MG63 (cell line): ENCODE measurements around the gene EPDR1. TPM values are rescaled to one million over a fixed set of nuclear protein-coding genes. Genes with fewer than 3 reads are reported as not detected.
"Not testable (repeated sequence)": the region's sequence is repeated elsewhere in the genome, so short reads cannot be mapped to it uniquely, and the experiment has no call there.

Experiments used
- DNase-seq: peaks from one replicate; pipeline ENCODE4 v3.0.0-alpha.2; 2020
- H3K27me3 ChIP-seq: fragments of 250-450 bp; sonication (Bioruptor Pico); 2 replicates; pipeline ENCODE4 v1.5.1; 2020; ENCODE audit warnings: mild to moderate bottlenecking, moderate library complexity
- H3K36me3 ChIP-seq: fragments of 250-450 bp; sonication (Bioruptor Pico); 2 replicates; pipeline ENCODE4 v1.5.1; 2020; ENCODE audit warnings: mild to moderate bottlenecking, moderate library complexity
- H3K4me3 ChIP-seq: fragments of 250-450 bp; sonication (Bioruptor Pico); 2 replicates; pipeline ENCODE4 v1.5.1; 2020; ENCODE audit warnings: mild to moderate bottlenecking, moderate library complexity
- H3K9me3 ChIP-seq: fragments of 250-450 bp; sonication (Bioruptor Pico); 2 replicates; pipeline ENCODE4 v1.5.1; 2020; ENCODE audit warnings: mild to moderate bottlenecking, moderate library complexity
- total RNA-seq: library from RNA; depleted of rRNA; stranded (reverse); fragments of >200 nt; shearing (Covaris generic); gene quantifications from 2 replicates; pipeline ENCODE4 v1.2.3, GENCODE V29; 2014; ENCODE audit warnings: low replicate concordance

The EPDR1 gene
- total RNA-seq, 1 experiment from 2014 or later, result 18.7 TPM

DNA sequence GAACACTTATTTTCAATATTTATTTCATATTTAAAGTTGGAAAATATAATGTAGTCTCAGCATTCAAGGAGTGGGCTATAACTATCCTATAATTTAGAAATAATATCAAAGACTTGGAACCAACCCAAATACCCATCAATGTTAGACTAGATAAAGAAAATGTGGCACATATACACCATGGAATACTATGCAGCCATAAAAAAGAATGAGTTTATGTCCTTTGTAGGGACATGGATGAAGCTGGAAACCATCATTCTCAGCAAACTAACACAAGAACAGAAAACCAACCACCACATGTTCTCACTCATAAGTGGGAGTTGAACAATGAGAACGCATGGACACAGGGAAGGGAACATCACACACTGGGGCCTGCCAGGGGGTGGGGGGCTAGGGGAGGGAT lies 33.8 kb downstream of the EPDR1 start:
- H3K9me3 ChIP-seq, H3K4me3 ChIP-seq, DNase-seq, H3K36me3 ChIP-seq, H3K27me3 ChIP-seq: not testable (repeated sequence)

DNA sequence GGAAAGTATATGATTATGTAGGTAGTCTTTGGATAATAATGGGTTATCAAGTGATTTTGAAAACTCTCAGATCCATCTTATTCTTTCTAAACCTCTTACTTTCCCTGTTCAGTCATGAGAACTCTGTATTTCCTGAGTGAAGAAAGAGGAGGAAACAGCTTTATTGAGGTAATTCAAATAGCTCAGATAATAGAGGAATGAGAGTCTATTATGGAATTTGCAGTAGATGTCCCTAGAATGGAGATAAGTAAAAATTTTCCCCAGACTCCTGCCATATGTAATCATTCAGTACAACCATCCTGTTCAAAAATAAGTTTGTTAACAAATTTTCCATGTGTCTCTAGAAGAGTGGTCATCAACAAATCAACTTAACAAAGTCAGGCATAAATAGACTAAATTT lies 36.4 kb downstream of the EPDR1 start:
- H3K4me3 ChIP-seq, result no peak overlapping the region
- no peak for DNase-seq
- H3K36me3 ChIP-seq, result no peaks in the 10 kb centered on the region

DNA sequence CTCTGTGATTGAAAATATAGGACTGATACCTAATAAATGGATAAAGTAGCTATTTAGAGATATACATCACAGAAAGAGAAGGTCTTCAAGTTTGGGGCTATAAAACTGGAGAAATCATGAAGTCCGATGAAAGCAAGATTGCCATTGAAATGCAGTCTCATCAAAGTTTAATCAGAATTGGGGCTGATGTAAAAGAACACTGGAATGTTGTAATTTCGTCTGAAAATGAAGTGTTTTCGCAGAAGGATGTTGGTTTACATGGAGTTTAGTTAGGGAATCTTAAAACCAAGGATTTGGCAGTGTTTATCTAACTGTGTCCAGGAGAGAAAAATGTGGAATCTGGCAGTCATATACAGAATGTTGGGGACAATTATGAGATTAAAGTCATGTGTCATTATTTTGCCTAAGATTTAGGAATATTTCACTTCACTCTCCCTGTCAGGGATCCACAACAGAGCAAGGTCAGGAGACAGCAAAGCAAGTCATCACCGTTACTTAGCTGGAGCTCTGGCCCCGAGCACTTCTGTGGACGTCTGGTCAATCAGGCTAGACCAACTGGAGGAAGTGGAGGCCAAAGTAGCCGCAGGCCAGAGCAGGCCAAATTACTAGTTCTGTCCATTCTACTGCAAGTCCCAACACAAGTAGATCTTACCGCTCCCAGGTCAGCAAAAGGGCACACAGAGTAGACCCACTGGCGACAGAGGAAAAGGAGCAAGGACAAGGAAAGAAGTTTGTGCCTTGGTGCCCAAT lies 37.0 kb downstream of the EPDR1 start:
- no peak for DNase-seq
- Histone ChIP-seq H3K36me3 (no peaks in the 10 kb centered on the region), H3K4me3 (no peak overlapping the region), H3K9me3 (no peaks in the 10 kb centered on the region), H3K27me3 (no peaks in the 10 kb centered on the region)

More for the DNA sequence above, 36.4 kb downstream of the EPDR1 start:
- no peaks in the 10 kb centered on the region for H3K27me3 ChIP-seq
- H3K9me3 ChIP-seq, result no peaks in the 10 kb centered on the region

DNA sequence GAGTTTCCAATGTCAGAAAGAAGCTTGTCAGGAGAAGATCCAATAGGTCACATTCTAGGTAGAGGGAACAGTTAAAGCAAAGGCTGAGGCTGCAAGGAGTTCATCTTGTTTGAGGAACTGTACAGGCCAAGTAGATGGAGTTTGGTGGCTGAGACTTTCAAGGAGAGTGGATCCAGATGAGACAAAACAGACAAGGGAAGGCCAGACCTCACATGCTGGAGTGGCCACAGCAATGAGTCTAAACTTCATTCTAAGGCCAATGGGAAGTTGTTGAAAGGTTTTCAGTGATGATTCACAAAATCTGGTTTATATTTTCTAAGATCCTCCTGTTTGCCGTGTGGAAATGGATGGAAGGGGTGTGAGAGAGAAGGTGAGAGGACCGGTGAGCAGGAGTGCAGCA lies 40.0 kb downstream of the EPDR1 start:
- Histone ChIP-seq H3K36me3 (no peaks in the 10 kb centered on the region), H3K4me3 (no peak overlapping the region), H3K27me3 (no peaks in the 10 kb centered on the region), H3K9me3 (no peaks in the 10 kb centered on the region)
- no peak for DNase-seq

DNA sequence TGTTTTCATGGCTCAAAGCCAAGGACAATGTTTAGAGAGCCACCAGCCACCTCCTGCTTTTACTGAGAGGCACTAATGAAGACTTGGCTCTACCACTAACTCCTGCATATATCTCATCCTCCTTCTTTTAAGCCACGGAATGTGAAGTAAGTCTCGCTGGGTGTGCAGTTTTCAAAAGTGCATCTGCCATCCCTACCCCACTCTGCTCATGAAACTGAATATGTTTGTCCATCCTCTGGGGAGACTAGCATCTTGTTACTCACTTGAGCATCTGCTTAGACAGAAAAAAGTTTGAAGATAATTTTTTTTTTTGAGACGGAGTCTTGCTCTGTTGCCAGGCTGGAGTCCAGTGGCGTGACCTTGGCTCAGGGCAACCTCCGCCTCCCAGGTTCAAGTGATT lies 40.8 kb downstream of the EPDR1 start:
- Histone ChIP-seq H3K4me3 (no peak overlapping the region), H3K27me3 (no peaks in the 10 kb centered on the region), H3K36me3 (no peaks in the 10 kb centered on the region), H3K9me3 (no peaks in the 10 kb centered on the region)
- DNase-seq, result no peak

DNA sequence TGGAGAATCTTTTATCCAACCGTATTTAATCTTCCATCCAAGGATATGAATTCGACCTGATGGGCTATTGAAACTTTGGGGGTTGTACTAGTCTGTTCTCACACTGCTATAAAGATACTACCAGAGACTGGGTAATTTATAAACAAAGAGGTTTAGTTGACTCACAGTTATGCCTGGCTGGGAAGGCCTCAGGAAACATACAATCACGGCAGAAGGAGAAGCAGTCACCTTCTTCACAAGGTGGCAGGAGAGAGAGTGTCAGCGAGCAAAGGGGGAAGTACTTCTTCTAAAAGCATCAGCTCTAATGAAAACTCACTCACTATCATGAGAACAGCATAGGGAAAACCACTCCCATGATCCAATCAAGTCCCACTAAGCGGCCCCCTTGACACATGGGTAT lies 43.8 kb downstream of the EPDR1 start:
- Histone ChIP-seq H3K27me3 (no peaks in the 10 kb centered on the region), H3K4me3 (no peak overlapping the region), H3K36me3 (no peaks in the 10 kb centered on the region), H3K9me3 (no peaks in the 10 kb centered on the region)
- no peak for DNase-seq

DNA sequence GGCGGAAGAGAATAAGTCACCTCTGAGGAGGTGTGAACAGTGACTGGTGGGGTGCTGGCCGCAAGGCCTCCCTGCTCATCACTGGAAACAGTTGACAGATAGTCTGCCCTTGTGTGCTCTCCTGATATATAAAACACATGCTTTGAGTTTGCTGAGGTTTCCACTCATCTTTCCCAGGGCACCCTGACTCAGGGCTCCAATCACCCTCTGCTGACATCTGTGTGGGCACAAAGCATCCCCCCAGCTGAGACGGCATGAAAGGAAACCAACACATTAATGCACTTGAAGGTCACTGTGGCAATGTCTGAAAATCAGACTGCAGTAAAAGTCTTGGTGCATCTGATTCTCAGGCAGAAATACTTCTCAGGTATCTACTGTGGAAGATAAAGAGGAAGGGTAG lies 49.8 kb downstream of the EPDR1 start:
- no peak overlapping the region for H3K4me3 ChIP-seq
- DNase-seq, result no peak
- no peaks in the 10 kb centered on the region for H3K27me3 ChIP-seq
- H3K9me3 ChIP-seq, result no peaks in the 10 kb centered on the region
- H3K36me3 ChIP-seq, result no peaks in the 10 kb centered on the region

DNA sequence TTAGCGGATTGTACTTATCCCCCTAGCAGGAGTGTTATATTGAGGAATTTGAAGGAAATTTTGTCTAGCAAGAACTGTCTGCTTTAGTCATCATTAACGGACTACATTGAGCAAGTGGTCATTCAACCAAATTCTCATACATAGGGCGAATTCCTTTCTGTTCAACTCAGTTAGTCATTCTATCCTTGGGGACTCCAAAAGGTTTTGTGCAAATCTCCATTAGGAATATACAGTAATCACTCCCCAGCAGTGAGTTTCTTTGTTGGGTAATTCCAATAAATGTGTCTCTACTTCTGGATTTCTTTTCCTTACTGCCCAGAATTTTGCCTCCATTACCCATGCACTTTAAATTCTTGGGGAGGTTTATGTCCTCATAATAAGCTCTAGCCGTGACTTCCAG lies 51.1 kb downstream of the EPDR1 start:
- Histone ChIP-seq H3K27me3 (no peaks in the 10 kb centered on the region), H3K9me3 (no peaks in the 10 kb centered on the region), H3K36me3 (no peaks in the 10 kb centered on the region), H3K4me3 (no peak overlapping the region)
- DNase-seq, result no peak

DNA sequence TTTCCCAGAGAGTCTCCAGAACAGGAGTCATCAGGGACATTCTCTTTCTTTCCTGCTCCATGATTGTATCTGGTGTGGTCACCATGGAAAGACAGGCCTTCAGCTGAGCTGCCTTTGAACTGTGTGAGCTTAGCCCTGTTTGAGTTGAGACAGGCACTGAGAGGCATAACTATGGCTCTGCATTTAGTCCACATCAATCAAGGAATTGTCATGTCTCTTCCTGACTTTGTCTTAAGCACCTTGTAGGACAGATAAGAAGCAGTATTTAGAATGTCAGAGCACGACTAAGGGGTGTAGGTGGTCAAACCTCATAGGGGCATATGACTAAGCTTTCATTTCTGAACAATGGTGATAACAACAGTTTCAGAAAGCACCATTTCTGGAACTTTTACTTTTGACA lies 53.5 kb downstream of the EPDR1 start:
- Histone ChIP-seq H3K27me3 (no peaks in the 10 kb centered on the region), H3K36me3 (no peaks in the 10 kb centered on the region), H3K4me3 (no peak overlapping the region), H3K9me3 (no peaks in the 10 kb centered on the region)
- no peak for DNase-seq

DNA sequence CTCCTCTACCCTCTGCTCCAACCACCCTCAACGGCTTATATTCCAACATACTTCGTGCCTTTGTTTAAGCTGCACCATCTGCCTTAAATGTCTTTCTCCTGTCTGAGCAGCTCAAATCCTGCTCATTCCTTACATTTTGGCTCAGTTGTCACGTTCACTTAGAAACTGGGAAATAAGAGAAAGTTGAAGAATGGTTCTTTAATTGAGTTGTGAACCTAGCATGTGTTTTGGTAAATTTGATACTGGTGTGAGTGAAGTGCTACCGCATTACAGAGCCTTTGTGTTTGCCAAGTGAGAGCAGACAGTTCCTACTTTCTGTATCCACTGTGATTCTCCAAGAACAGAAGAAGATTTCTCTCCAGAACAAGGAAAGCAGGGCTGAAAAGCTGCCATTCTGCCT lies 54.3 kb downstream of the EPDR1 start:
- Histone ChIP-seq H3K27me3 (no peaks in the 10 kb centered on the region), H3K9me3 (no peaks in the 10 kb centered on the region), H3K4me3 (no peak overlapping the region), H3K36me3 (no peaks in the 10 kb centered on the region)
- no peak for DNase-seq

DNA sequence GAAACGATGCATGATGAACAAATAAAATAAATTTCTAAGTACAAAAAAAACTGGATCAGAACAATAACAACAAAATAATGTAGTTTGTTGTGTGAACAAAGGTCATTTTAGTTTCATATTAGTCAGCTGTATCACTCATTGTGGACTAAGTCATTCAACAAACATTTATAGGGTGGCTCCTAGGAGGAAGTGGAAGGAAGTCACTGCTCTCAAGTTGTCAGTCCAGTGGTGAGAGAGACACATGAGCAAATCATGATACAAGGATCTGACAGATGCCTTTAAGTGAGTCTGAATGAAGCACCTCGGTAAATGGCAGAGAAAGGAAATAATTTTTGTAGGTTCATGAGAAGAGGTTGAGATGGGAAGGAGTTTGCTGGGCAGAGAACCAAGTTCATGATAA lies 56.8 kb downstream of the EPDR1 start:
- H3K9me3 ChIP-seq, result no peaks in the 10 kb centered on the region
- H3K4me3 ChIP-seq, result no peak overlapping the region
- H3K36me3 ChIP-seq, result no peaks in the 10 kb centered on the region
- DNase-seq, result peak; percentile 2
- no peaks in the 10 kb centered on the region for H3K27me3 ChIP-seq

DNA sequence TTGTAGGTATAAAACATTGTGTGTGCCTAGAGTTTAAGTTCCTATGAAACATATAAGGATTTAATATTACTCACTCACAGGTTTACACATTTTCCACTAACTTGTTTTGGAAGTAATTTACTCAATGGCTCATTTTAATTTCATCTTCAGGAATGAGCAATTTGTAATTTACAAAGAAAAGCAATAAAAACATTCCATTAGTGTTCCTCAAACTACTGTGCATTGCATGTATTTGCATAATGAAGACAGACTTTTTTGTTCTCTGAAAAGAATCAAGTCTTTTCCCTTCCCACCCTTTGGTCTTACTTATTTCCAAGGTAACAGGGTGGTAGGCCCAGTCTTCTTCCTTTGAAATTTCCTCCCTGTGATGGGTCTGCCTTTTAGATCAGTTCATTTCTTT lies 61.2 kb downstream of the EPDR1 start:
- no peak overlapping the region for H3K4me3 ChIP-seq
- no peak for DNase-seq
- no peaks in the 10 kb centered on the region for H3K9me3 ChIP-seq
- no peaks in the 10 kb centered on the region for H3K27me3 ChIP-seq
- H3K36me3 ChIP-seq, result no peaks in the 10 kb centered on the region

DNA sequence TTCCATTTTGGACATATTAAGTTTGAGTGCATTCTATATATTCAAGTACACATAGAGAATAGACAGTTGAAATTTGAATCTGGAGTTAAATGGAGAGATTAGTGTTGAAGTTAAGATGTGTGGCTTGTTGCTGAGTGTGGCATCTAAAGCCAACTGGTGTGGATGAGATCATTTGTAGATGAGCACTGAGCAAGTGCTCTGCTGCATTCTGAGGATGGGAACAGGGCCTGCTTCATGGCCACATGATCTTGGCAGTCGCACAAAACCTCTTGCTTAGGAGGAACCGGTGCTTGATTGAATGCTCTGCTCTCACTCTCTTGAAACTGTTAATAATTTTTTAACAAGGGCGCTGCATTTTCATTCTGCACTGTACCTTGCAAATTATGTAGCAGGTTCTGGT lies 62.0 kb downstream of the EPDR1 start:
- Histone ChIP-seq H3K27me3 (no peaks in the 10 kb centered on the region), H3K4me3 (no peak overlapping the region), H3K36me3 (no peaks in the 10 kb centered on the region), H3K9me3 (no peaks in the 10 kb centered on the region)
- no peak for DNase-seq

DNA sequence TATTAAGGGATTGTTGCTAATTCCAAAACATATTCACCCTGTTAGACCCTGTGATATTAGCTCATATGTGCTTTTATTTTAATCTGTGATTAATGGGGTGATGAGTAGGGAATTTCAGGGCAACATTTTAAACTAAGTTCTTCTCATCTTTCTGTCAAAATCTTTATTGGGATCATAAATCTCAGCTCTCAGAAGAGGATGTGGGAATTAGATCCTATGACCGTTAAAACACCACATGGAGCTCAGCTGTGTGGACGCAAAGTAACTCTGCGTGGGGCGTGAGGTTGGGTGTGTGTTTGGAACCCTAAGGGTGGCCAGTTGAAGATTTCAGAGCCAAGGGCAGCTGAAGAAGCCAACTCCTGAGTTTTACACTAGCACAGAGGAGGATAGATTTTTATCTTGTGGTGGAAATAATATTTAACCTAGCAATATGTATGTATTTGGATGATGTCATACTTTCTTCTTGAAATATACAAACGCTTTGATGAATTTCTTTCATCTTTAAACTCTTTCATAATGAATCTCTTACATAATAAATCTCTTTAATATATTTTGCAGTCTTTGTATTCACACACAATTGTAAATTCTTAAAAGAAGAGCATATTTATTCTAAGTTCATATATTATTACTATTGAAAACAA lies 64.4 kb downstream of the EPDR1 start:
- H3K27me3 ChIP-seq, result no peaks in the 10 kb centered on the region
- H3K9me3 ChIP-seq, result no peaks in the 10 kb centered on the region
- H3K36me3 ChIP-seq, result no peaks in the 10 kb centered on the region
- no peak for DNase-seq
- no peak overlapping the region for H3K4me3 ChIP-seq

DNA sequence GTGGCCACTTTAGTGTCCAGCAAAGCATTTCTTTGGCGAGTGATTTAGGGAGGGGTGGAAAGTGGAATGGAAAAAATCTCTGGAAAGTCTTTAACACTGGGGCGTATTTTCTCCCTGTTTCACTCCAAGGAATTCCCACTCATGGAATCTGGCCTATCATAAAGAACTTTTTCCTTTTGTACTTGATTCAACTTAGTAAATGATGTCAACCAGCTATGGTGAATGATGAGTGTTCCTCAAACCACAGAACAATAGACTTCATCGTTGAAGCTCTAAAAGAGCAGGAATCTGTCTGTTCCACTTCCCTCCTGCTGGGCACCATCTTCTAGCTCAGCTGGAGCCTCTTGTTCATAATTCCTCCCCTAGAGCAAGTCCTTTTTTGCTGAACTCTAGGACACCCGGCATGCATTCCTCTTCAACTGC lies 66.5 kb downstream of the EPDR1 start:
- peak; percentile 1 for DNase-seq
- Histone ChIP-seq H3K9me3 (no peaks in the 10 kb centered on the region), H3K4me3 (no peak overlapping the region), H3K27me3 (no peaks in the 10 kb centered on the region), H3K36me3 (no peaks in the 10 kb centered on the region)

DNA sequence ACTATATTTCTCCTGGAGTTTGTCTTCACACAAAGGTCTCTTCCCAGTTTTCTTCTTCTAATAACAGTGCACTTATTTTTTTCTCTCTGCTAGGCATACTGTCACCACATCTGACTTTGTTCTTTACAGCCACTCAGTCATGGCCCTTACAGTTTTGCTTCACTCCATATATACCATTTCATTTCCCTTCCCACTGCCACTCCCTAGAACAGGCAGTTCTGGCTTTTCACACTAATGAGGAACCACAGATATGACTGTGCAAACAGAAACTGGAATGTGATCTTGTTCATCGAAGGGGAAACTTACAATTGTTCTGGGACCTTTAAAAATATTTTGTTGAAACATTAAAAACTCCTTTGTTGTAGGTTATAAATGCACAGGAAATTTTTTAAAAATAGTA lies 67.3 kb downstream of the EPDR1 start:
- Histone ChIP-seq H3K9me3 (no peaks in the 10 kb centered on the region), H3K36me3 (no peaks in the 10 kb centered on the region), H3K27me3 (no peaks in the 10 kb centered on the region), H3K4me3 (no peak overlapping the region)
- no peak for DNase-seq

DNA sequence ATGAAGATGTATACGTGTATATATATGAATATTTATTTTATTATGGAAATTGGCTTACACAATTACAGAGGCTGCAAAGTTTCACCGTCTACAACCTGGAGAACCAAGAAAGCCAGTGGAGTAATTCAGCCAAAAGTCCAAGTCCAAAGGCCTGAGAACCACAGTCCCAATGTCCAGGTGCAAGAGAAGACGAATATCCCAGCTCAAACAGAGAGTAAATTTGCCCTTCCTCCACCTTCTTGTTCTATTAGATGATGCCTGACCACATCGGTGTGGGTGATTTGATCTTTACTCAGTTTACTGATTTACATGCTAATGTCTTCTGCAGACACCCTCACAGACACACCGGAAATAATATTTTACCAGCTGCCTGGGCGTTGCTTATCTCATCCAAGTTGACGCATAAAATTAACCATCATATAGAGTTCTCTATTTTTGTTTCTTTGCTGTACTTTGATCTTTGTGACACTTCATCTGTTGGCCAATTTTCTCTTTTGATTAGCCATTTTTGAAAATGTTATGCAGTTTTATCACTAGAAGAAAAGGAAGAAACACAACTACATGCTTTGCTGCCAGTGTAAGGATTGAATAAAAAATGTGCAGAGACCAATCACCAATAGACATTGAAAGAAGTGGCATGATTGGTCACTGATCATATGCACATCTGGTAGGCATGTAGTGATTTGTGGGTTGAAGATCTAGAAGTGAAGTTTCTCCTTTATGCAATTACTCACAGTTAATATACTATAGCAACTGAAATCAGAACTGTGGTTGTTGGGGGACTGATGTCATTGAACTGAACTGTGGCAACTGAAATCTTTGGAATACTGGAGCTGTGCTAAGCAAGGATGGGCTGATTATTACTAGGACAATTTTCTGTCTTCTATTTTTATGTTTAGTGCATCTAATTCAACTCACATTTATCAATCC lies 68.5 kb downstream of the EPDR1 start:
- H3K9me3 ChIP-seq, result no peaks in the 10 kb centered on the region
- no peak for DNase-seq
- no peak overlapping the region for H3K4me3 ChIP-seq
- H3K27me3 ChIP-seq, result no peaks in the 10 kb centered on the region
- no peaks in the 10 kb centered on the region for H3K36me3 ChIP-seq
